Bronchial epithelial cell (primary cell): Measurements from ENCODE around the gene C10orf143. TPM values are rescaled to one million over a fixed set of nuclear protein-coding genes. Genes with fewer than 3 reads are reported as not detected.

Source experiments
- DNase-seq: peaks from one replicate; pipeline ENCODE4 v3.0.0-alpha.2; 2010; ENCODE audit warnings: low read depth
- FAIRE-seq: peaks from 2 replicates; lab custom pipeline; 2011; peaks lifted over from hg19 to GRCh38; lab: Jason Lieb, UNC
- H3K27me3 ChIP-seq: 2 replicates; pipeline ENCODE4 v1.5.1; 2011; ENCODE audit warnings: low read length; ENCODE audit not compliant: control insufficient read depth, insufficient read depth
- H3K36me3 ChIP-seq: 2 replicates; pipeline ENCODE4 v1.5.1; 2011; ENCODE audit warnings: low read length; ENCODE audit not compliant: control insufficient read depth, insufficient read depth
- H3K4me3 ChIP-seq: 2 replicates; pipeline ENCODE4 v1.5.1; 2011; ENCODE audit warnings: mild to moderate bottlenecking, low read depth, low read length, control low read depth
- CTCF ChIP-seq: IDR thresholded peaks from 2 replicates; pipeline ENCODE4 v1.5.1; 2011; ENCODE audit warnings: mild to moderate bottlenecking, moderate library complexity, low read length, control low read depth, inconsistent platforms; ENCODE audit not compliant: insufficient read depth, severe bottlenecking
- total RNA-seq: library from RNA; depleted of rRNA; stranded (reverse); fragments of >200 nt; gene quantifications from 2 replicates; pipeline ENCODE4 v1.2.1, GENCODE V29; 2014

Gene C10orf143
- total RNA-seq, 1 donor from 2014 or later = 0.26 TPM

GRCh38 chr10:130072247-130072646, 38.4 kb downstream of the C10orf143 start:
- no peaks in the 10 kb centered on the region for H3K27me3 ChIP-seq
- no peak overlapping the region for H3K4me3 ChIP-seq
- FAIRE-seq (no peak), DNase-seq (no peak)
- TF ChIP-seq CTCF = no peak
- H3K36me3 ChIP-seq = no peaks in the 10 kb centered on the region

GRCh38 chr10:130067893-130068292, 42.7 kb downstream of the C10orf143 start:
- Histone ChIP-seq H3K4me3 (no peak overlapping the region), H3K27me3 (no peaks in the 10 kb centered on the region), H3K36me3 (no peaks in the 10 kb centered on the region)
- DNase-seq (no peak), FAIRE-seq (no peak)
- TF ChIP-seq CTCF = no peak

GRCh38 chr10:130066743-130067142, 43.9 kb downstream of the C10orf143 start:
- H3K36me3 ChIP-seq = no peaks in the 10 kb centered on the region
- DNase-seq (no peak), FAIRE-seq (no peak)
- no peaks in the 10 kb centered on the region for H3K27me3 ChIP-seq
- no peak overlapping the region for H3K4me3 ChIP-seq
- no peak for TF ChIP-seq CTCF

- no peak for TF ChIP-seq CTCF
- FAIRE-seq (no peak), DNase-seq (no peak)
- Histone ChIP-seq H3K4me3 (no peak overlapping the region), H3K27me3 (no peaks in the 10 kb centered on the region), H3K36me3 (no peaks in the 10 kb centered on the region)
Observed at GRCh38 chr10:130065251-130065650, 45.4 kb downstream of the C10orf143 start.

- Histone ChIP-seq H3K27me3 (no peaks in the 10 kb centered on the region), H3K4me3 (no peak overlapping the region), H3K36me3 (no peaks in the 10 kb centered on the region)
- TF ChIP-seq CTCF = no peak
- DNase-seq (no peak), FAIRE-seq (no peak)
Observed at GRCh38 chr10:130064783-130065182, 45.8 kb downstream of the C10orf143 start.

GRCh38 chr10:130062976-130063375, 47.7 kb downstream of the C10orf143 start:
- FAIRE-seq = no peak
- Histone ChIP-seq H3K36me3 (no peaks in the 10 kb centered on the region), H3K4me3 (no peak overlapping the region), H3K27me3 (no peaks in the 10 kb centered on the region)
- TF ChIP-seq CTCF = no peak
- DNase-seq = no peak
